A549 (cell line): ENCODE data around the gene UBTD1. TPM values are rescaled to one million over a fixed set of nuclear protein-coding genes. Genes with fewer than 3 reads are reported as not detected.
"Not testable (repeated sequence)": the region's sequence is repeated elsewhere in the genome, so short reads cannot be mapped to it uniquely, and the experiment has no call there.

ENCODE experiments used
- ATAC-seq, 2 experiments: fragments of 200-7000 bp in 1 of 2; fragments of >200 bp in 1 of 2; cut with Nextera tagmentation in 1 of 2; cut with Tn5 transposase in 1 of 2; 3 replicates each; pipeline versions ENCODE4 v1.8.0 to v1.9.1; 2018 to 2020; ENCODE audit warnings: mild to moderate bottlenecking in 1 of 2, moderate library complexity in 1 of 2
- CTCF ChIA-PET: fragments of 300-600 bp; sonication (Branson Sonifier 250); formaldehyde crosslinking; extraction: SDS; loops from one replicate; lab custom pipeline; 2021; ENCODE audit warnings: antibody characterized with exemption, inconsistent platforms; lab: Yijun Ruan, JAX
- POLR2A ChIA-PET: fragments of 350-600 bp; formaldehyde crosslinking; extraction: SDS; loops from one replicate; lab custom pipeline; 2021; ENCODE audit warnings: antibody characterized with exemption, inconsistent platforms; lab: Yijun Ruan, JAX
- DNase-seq, 2 experiments: peaks; one replicate each; pipeline versions ENCODE4 v3.0.0 to v3.0.0-alpha.2; 2011 to 2016; ENCODE audit warnings: low read depth in 1 of 2, low spot score in 1 of 2
- FAIRE-seq: peaks from 2 replicates; lab custom pipeline; 2011; peaks lifted over from hg19 to GRCh38; lab: Jason Lieb, UNC
- H3K27ac ChIP-seq, 2 experiments: fragments of >200 bp; sonication (Bioruptor Twin); formaldehyde crosslinking; 3 replicates each; pipeline ENCODE4 v1.5.1; 2016 to 2017
- H3K4me1 ChIP-seq: fragments of >200 bp; sonication (Bioruptor Twin); formaldehyde crosslinking; 3 replicates; pipeline ENCODE4 v1.6.1; 2016
- H3K4me2 ChIP-seq: fragments of >200 bp; sonication (Bioruptor Twin); formaldehyde crosslinking; 3 replicates; pipeline ENCODE4 v1.6.1; 2016
- H3K4me3 ChIP-seq: fragments of >200 bp; sonication (Bioruptor Twin); formaldehyde crosslinking; 3 replicates; pipeline ENCODE4 v1.5.1; 2016
- H3K9me3 ChIP-seq: fragments of >200 bp; sonication (Bioruptor Twin); formaldehyde crosslinking; 3 replicates; pipeline ENCODE4 v1.6.1; 2016
- EHF ChIP-seq: fragments of 250-450 bp; sonication (Bioruptor Pico); IDR thresholded peaks from 2 replicates; pipeline ENCODE4 v1.5.0; 2020; ENCODE audit warnings: mild to moderate bottlenecking
- EP300 ChIP-seq, 2 experiments: fragments of >200 bp; sonication (Bioruptor Twin); formaldehyde crosslinking; IDR thresholded peaks; 2 replicates in 1 of 2; 3 replicates in 1 of 2; pipeline ENCODE4 v1.6.1; 2016 to 2017
- FOSB ChIP-seq: fragments of 250-450 bp; sonication (Bioruptor Pico); IDR thresholded peaks from 2 replicates; pipeline ENCODE4 v1.5.0; 2020; ENCODE audit warnings: mild to moderate bottlenecking, moderate library complexity
- FOXS1 ChIP-seq: fragments of 250-450 bp; sonication (Bioruptor Pico); IDR thresholded peaks from 2 replicates; pipeline ENCODE4 v1.5.0; 2020; ENCODE audit warnings: mild to moderate bottlenecking, moderate library complexity
- GATA3 ChIP-seq: IDR thresholded peaks from 2 replicates; pipeline ENCODE4 v1.6.1; 2012; ENCODE audit warnings: borderline replicate concordance
- HOXA7 ChIP-seq: fragments of 250-450 bp; sonication (Bioruptor Pico); IDR thresholded peaks from 2 replicates; pipeline ENCODE4 v1.5.0; 2020; ENCODE audit warnings: mild to moderate bottlenecking, moderate library complexity
- MAFK ChIP-seq: fragments of 450-650 bp; IDR thresholded peaks from 2 replicates; pipeline ENCODE4 v1.6.1; 2014; ENCODE audit not compliant: partially characterized antibody
- MAZ ChIP-seq: fragments of 150-350 bp; IDR thresholded peaks from 2 replicates; pipeline ENCODE4 v1.6.1; 2014; ENCODE audit warnings: antibody characterized with exemption, low read depth, low read length, borderline replicate concordance
- NPAS2 ChIP-seq: fragments of 250-450 bp; sonication (Bioruptor Pico); IDR thresholded peaks from 2 replicates; pipeline ENCODE4 v1.8.0; 2022; ENCODE audit warnings: mild to moderate bottlenecking, moderate library complexity, borderline replicate concordance
- PHF8 ChIP-seq: fragments of 200-600 bp; sonication (generic); IDR thresholded peaks from 2 replicates; pipeline ENCODE4 v1.6.1; 2016; ENCODE audit warnings: low read depth, mild to moderate bottlenecking, antibody characterized with exemption, moderate library complexity, borderline replicate concordance
- RAD21 ChIP-seq, 2 experiments: fragments of >200 bp in 1 of 2; sonication (Bioruptor Twin) in 1 of 2; formaldehyde crosslinking in 1 of 2; IDR thresholded peaks in 1 of 2; conservative IDR thresholded peaks in 1 of 2; 2 replicates in 1 of 2; 3 replicates in 1 of 2; pipeline ENCODE4 v1.6.1; 2012 to 2018; ENCODE audit warnings: inconsistent platforms in 1 of 2
- RARB ChIP-seq: fragments of 250-450 bp; sonication (Bioruptor Pico); IDR thresholded peaks from 2 replicates; pipeline ENCODE4 v1.8.0; 2021; ENCODE audit warnings: mild to moderate bottlenecking, moderate library complexity
- SREBF2 ChIP-seq: fragments of 450-650 bp; IDR thresholded peaks from 2 replicates; pipeline ENCODE4 v1.6.1; 2014; ENCODE audit warnings: mild to moderate bottlenecking, moderate library complexity
- TP53 ChIP-seq: fragments of 250-450 bp; sonication (Bioruptor Pico); IDR thresholded peaks from 2 replicates; pipeline ENCODE4 v1.5.0; 2021; ENCODE audit warnings: mild to moderate bottlenecking, moderate library complexity
- WGBS: methylation state at CpG from one replicate; pipeline ENCODE4 v1.1.6; 2017; ENCODE audit errors: missing lambda C conversion rate; 5-methylcytosine and 5-hydroxymethylcytosine counted together
- polyA plus RNA-seq, 4 experiments: library from polyadenylated mRNA; depleted of rRNA in 3 of 4; stranded (reverse); fragments of >200 nt; fragmentation: RNase III in 1 of 4; extraction: RNeasy Plus Mini Kit Qiagen cat#74134 plus additional on column Dnase treatment in 1 of 4; gene quantifications; 2 replicates in 3 of 4; 3 replicates in 1 of 4; pipeline ENCODE4 v1.2.3, GENCODE V29; 2011 to 2017
- TF ChIP-seq, protein P1 (sequence below): fragments of >200 bp; sonication (Bioruptor Twin); formaldehyde crosslinking; IDR thresholded peaks from 3 replicates; pipeline ENCODE4 v1.6.1; 2016
- TF ChIP-seq, protein P2 (sequence below): fragments of 250-450 bp; sonication (Bioruptor Pico); IDR thresholded peaks from 2 replicates; pipeline ENCODE4 v1.5.0; 2020; ENCODE audit warnings: low read depth, mild to moderate bottlenecking, moderate library complexity

Gene UBTD1
- polyA plus RNA-seq, 2 of the 4 experiments (the other 2 are of a cell fraction): 5.9 to 11.6 TPM

DNA sequence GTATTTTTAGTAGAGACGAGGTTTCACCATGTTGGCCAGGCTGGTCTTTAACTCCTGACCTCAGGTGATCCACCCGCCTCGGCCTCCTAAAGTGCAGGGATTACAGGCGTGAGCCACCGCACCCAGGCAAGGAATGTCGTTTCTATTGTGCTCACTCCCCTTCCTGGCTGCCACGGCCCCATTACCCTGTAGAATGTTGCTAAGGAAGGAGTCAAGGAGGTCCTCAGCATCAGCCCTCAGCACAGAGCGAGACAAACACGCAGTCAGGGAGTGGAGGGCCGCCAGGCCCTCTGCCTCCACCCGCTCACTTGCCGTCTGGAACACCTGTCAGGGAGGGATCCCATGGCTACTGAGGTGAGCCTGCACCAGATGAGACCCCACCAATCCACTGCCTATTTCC, 29.9 kb upstream of the UBTD1 start:
- H3K4me1 ChIP-seq, DNase-seq, H3K27ac ChIP-seq, FAIRE-seq, H3K4me2 ChIP-seq, H3K4me3 ChIP-seq, ATAC-seq, POLR2A ChIA-PET, H3K9me3 ChIP-seq: not testable (repeated sequence)
- CTCF ChIA-PET: interaction anchor here (0.6 to 2.1 kb wide), 4 partner anchors 9 to 74 kb away, joined by 3 to 8 read pairs (median 4); no protein-coding TSS in a partner anchor
- WGBS: 94% methylated on average over 12 of the region's 12 CpGs

DNA sequence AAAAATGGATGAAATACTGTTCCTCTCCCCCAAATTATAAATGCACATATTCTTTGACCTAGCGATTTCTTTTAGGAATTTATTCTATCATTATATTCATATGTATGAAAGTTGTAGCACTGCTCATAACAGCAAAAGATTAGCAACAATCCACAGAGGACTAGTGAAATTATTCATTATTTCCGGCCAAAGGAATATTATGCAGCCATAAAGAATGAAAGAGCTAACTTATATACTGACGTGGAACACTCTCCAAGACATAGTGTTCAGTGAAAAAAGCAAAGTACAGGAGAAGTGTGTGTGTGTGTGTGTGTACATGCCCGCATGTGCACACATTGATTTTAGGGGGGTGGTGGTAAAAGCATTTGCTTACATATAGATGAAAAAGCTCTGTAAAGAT, 23.8 kb upstream of the UBTD1 start:
- H3K4me2 ChIP-seq: no peak overlapping the region
- no peak for ATAC-seq
- H3K4me1 ChIP-seq: no peaks in the 10 kb centered on the region; the same call in 2 of the 3 replicates
- H3K27ac ChIP-seq: no peak overlapping the region
- CTCF ChIA-PET: interaction anchor here (0.8 to 5.4 kb wide), 7 partner anchors 8 to 78 kb away, joined by 3 to 28 read pairs (median 7); no protein-coding TSS in a partner anchor
- POLR2A ChIA-PET: no interaction called here
- WGBS: 91% methylated on average over 4 of the region's 4 CpGs
- TF ChIP-seq, protein P1, sequence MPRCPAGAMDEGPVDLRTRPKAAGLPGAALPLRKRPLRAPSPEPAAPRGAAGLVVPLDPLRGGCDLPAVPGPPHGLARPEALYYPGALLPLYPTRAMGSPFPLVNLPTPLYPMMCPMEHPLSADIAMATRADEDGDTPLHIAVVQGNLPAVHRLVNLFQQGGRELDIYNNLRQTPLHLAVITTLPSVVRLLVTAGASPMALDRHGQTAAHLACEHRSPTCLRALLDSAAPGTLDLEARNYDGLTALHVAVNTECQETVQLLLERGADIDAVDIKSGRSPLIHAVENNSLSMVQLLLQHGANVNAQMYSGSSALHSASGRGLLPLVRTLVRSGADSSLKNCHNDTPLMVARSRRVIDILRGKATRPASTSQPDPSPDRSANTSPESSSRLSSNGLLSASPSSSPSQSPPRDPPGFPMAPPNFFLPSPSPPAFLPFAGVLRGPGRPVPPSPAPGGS: no peak
- TF ChIP-seq RARB (CRISPR knock-in tag) (no peak), HOXA7 (no peak)
- TF ChIP-seq, all 56 proteins: peak for 0
- no peak overlapping the region for H3K4me3 ChIP-seq
- FAIRE-seq: no peak
- no peaks in the 10 kb centered on the region for H3K9me3 ChIP-seq
- DNase-seq: no peak

DNA sequence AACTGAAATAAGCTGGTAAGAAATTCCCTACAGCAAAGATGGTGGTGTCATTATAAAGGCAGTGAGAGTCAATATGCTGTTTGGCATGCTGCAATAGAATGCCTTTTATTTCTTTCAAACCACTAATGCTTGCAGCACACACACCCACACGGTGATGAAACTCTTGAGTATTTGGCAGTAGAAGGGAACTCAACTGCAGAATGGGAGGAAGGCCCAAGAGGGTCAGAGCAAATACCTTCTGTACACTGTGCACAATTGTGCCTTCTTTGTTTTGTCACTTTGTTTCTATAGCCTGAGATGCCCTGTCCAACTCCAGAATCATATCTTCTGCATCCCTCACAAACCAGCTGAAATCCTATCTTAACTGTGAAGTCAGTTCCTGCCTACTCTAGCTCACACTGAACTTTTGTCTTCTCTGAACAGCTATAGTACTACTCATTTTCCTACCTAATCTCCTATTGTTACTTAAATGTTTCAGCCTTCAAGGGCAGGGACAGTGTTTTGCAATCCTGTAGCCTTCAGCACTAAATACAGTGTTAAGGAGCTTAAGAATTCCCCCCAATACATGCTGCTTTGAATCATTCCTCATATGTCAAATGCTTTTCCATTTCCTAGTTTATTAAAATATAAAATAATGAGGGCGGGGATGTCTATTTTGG, 22.7 kb upstream of the UBTD1 start:
- FAIRE-seq (no peak), ATAC-seq (no peak; a peak in 1 of 6 replicates), DNase-seq (no peak)
- Histone ChIP-seq H3K4me1 (peaks cover 7% of the 10 kb centered on the region; the same call in 2 of the 3 replicates), H3K4me2 (no peak overlapping the region), H3K4me3 (no peak overlapping the region), H3K9me3 (no peaks in the 10 kb centered on the region), H3K27ac (no peak overlapping the region)
- CTCF ChIA-PET: interaction anchor here (0.5 to 5.4 kb wide), 8 partner anchors 9 to 96 kb away, joined by 3 to 28 read pairs (median 4); partner anchors contain the start of gene ANKRD2
- POLR2A ChIA-PET: no interaction called here
- TF ChIP-seq SREBF2 (no peak), EP300 (IDR thresholded peaks at IDR 0.05) (no peak), EHF (no peak), MAZ (no peak), TP53 (no peak), PHF8 (no peak), FOSB (CRISPR knock-in tag) (no peak), RAD21 (conservative IDR thresholded peaks at IDR 0.05 in 1 of 2, IDR thresholded peaks at IDR 0.05 in 1 of 2) (no peak), NPAS2 (CRISPR knock-in tag) (no peak), FOXS1 (CRISPR knock-in tag) (no peak), GATA3 (no peak), MAFK (no peak)
- TF ChIP-seq, protein P2, sequence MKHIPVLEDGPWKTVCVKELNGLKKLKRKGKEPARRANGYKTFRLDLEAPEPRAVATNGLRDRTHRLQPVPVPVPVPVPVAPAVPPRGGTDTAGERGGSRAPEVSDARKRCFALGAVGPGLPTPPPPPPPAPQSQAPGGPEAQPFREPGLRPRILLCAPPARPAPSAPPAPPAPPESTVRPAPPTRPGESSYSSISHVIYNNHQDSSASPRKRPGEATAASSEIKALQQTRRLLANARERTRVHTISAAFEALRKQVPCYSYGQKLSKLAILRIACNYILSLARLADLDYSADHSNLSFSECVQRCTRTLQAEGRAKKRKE (CRISPR knock-in tag): no peak
- WGBS: 84% methylated on average over 2 of the region's 2 CpGs

DNA sequence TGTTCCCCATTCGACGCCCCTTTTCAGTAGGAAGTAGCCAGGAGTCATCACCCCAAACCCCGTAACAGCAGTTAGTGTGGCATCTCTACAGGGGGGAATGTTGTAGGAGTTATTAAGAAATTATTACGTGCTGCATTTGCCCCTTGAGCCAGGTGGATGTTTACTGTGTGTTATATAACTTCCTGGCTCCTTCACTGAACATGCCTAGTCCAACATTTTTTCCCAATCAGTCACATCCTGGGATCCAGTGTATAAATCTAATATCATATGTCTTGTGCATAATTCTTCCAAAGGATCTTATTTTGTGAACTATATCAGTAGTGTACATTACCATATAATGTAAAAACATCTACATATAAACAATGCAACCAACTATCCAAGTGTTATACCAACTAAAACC, 19.3 kb upstream of the UBTD1 start:
- H3K4me3 ChIP-seq, POLR2A ChIA-PET, DNase-seq, ATAC-seq, H3K27ac ChIP-seq, H3K9me3 ChIP-seq, CTCF ChIA-PET, H3K4me2 ChIP-seq: not testable (repeated sequence)
- peaks cover 12% of the 10 kb centered on the region; the same call in 2 of the 3 replicates for H3K4me1 ChIP-seq
- 85% methylated on average over 4 of the region's 4 CpGs for WGBS
- FAIRE-seq: peak; percentile 59
